Activated B cell treated with CpG ODN at 0.5 μM for 24 hours (primary cell): ENCODE data around the gene DLG1. TPM values are rescaled to one million over a fixed set of nuclear protein-coding genes. Genes with fewer than 3 reads are reported as not detected.
"Not testable (repeated sequence)": the region's sequence is repeated elsewhere in the genome, so short reads cannot be mapped to it uniquely, and the experiment has no call there.

ENCODE experiments used
- ATAC-seq: fragments of 200-7000 bp; cut with Tn5 transposase; one replicate; pipeline ENCODE4 v1.10.0; 2021; ENCODE audit warnings: low read depth, mild to moderate bottlenecking, moderate library complexity
- CTCF ChIA-PET: fragments of 350-600 bp; sonication (Branson Sonifier 250); formaldehyde crosslinking; loops from one replicate; lab custom pipeline; 2021; ENCODE audit warnings: antibody characterized with exemption; lab: Charles Lee
- POLR2A ChIA-PET: fragments of 350-600 bp; sonication (Branson Sonifier 250); formaldehyde crosslinking; loops from one replicate; lab custom pipeline; 2021; ENCODE audit warnings: antibody characterized with exemption; lab: Charles Lee
- DNase-seq: peaks from one replicate; pipeline ENCODE4 v3.0.0; 2022
- H3K27ac Mint-ChIP-seq: one replicate; pipeline ENCODE4 v1.8.0; 2020; ENCODE audit warnings: mixed read lengths
- H3K27me3 Mint-ChIP-seq: one replicate; pipeline ENCODE4 v1.8.0; 2021; ENCODE audit warnings: mixed read lengths
- H3K36me3 Mint-ChIP-seq: one replicate; pipeline ENCODE4 v1.8.0; 2021; ENCODE audit warnings: low read depth, mixed read lengths
- H3K4me1 Mint-ChIP-seq: one replicate; pipeline ENCODE4 v1.8.0; 2021; ENCODE audit warnings: mixed read lengths
- H3K4me3 Mint-ChIP-seq: one replicate; pipeline ENCODE4 v1.8.0; 2020; ENCODE audit warnings: mild to moderate bottlenecking, mixed read lengths
- H3K9me3 Mint-ChIP-seq: one replicate; pipeline ENCODE4 v1.8.0; 2020; ENCODE audit warnings: mixed read lengths
- CTCF ChIP-seq: fragments of 200-600 bp; IDR thresholded peaks from one replicate; pipeline ENCODE4 v1.8.0; 2022; ENCODE audit warnings: antibody characterized with exemption, mild to moderate bottlenecking
- intact Hi-C: fragments of 100-400 bp; cut with micrococcal nuclease; formaldehyde crosslinking; loops from one replicate; pipeline ENCODE4 v1.15.1; 2024
- total RNA-seq: library from RNA; stranded (reverse); gene quantifications from 2 replicates; pipeline ENCODE4 v1.2.3, GENCODE V29; 2022

The DLG1 gene
- total RNA-seq, 1 donor from 2014 or later, result 102 TPM

GRCh38 chr3:197283045-197283444 is 15.4 kb downstream of the DLG1 start:
- ChIA-PET POLR2A (interaction anchor here (1.0 kb wide), 1 partner anchor 15 kb away, joined by 7 read pairs; the partner anchor contains the start of gene DLG1), CTCF (no interaction called here)
- no peak for DNase-seq
- peaks cover 55% of the 10 kb centered on the region for H3K36me3 Mint-ChIP-seq
- no peak for ATAC-seq
- peaks cover 13% of the 10 kb centered on the region for H3K4me1 Mint-ChIP-seq
- no peak overlapping the region for H3K27ac Mint-ChIP-seq
- TF ChIP-seq CTCF, result no peak
- intact Hi-C loops, result no loop called here
- no peaks in the 10 kb centered on the region for H3K9me3 Mint-ChIP-seq
- H3K4me3 Mint-ChIP-seq, result no peak overlapping the region
- no peaks in the 10 kb centered on the region for H3K27me3 Mint-ChIP-seq

GRCh38 chr3:197281849-197282248 is 16.6 kb downstream of the DLG1 start:
- TF ChIP-seq CTCF, result no peak

GRCh38 chr3:197280156-197280555 is 18.3 kb downstream of the DLG1 start:
- DNase-seq (no peak), ATAC-seq (no peak)
- no peaks in the 10 kb centered on the region for H3K27me3 Mint-ChIP-seq
- H3K9me3 Mint-ChIP-seq, result no peaks in the 10 kb centered on the region
- H3K36me3 Mint-ChIP-seq, result peaks cover 56% of the 10 kb centered on the region
- TF ChIP-seq CTCF, result no peak
- POLR2A ChIA-PET, result no interaction called here
- CTCF ChIA-PET, result no interaction called here
- H3K27ac Mint-ChIP-seq, result no peak overlapping the region
- H3K4me1 Mint-ChIP-seq, result peaks cover 16% of the 10 kb centered on the region
- H3K4me3 Mint-ChIP-seq, result no peak overlapping the region
- intact Hi-C loops, result no loop called here

More at GRCh38 chr3:197281849-197282248, 16.6 kb downstream of the DLG1 start:
- peaks cover 15% of the 10 kb centered on the region for H3K4me1 Mint-ChIP-seq
- H3K27me3 Mint-ChIP-seq, result no peaks in the 10 kb centered on the region
- CTCF ChIA-PET, result no interaction called here
- no peak for ATAC-seq
- intact Hi-C loops, result no loop called here
- DNase-seq, result no peak
- POLR2A ChIA-PET, result no interaction called here
- H3K36me3 Mint-ChIP-seq, result peaks cover 59% of the 10 kb centered on the region
- H3K9me3 Mint-ChIP-seq, result no peaks in the 10 kb centered on the region
- no peak overlapping the region for H3K4me3 Mint-ChIP-seq
- no peak overlapping the region for H3K27ac Mint-ChIP-seq

GRCh38 chr3:197278933-197279332 is 19.5 kb downstream of the DLG1 start:
- no peak for TF ChIP-seq CTCF
- ATAC-seq, result no peak
- DNase-seq, result no peak
- H3K9me3 Mint-ChIP-seq, result no peaks in the 10 kb centered on the region
- POLR2A ChIA-PET, result no interaction called here
- no peak overlapping the region for H3K27ac Mint-ChIP-seq
- peaks cover 57% of the 10 kb centered on the region for H3K36me3 Mint-ChIP-seq
- intact Hi-C loops, result no loop called here
- peaks cover 17% of the 10 kb centered on the region for H3K4me1 Mint-ChIP-seq
- no peak overlapping the region for H3K4me3 Mint-ChIP-seq
- H3K27me3 Mint-ChIP-seq, result no peaks in the 10 kb centered on the region
- CTCF ChIA-PET, result no interaction called here

- H3K27me3 Mint-ChIP-seq, H3K4me3 Mint-ChIP-seq, DNase-seq, H3K27ac Mint-ChIP-seq, CTCF ChIA-PET, H3K9me3 Mint-ChIP-seq, ATAC-seq, POLR2A ChIA-PET, intact Hi-C loops: not testable (repeated sequence)
- H3K36me3 Mint-ChIP-seq, result peaks cover 57% of the 10 kb centered on the region
- H3K4me1 Mint-ChIP-seq, result peaks cover 26% of the 10 kb centered on the region
These were observed 21.6 kb downstream of the DLG1 start for GRCh38 chr3:197276808-197277207.
